HepG2 (cell line): Measurements from ENCODE around the gene PRCD. TPM values are rescaled to one million over a fixed set of nuclear protein-coding genes. Genes with fewer than 3 reads are reported as not detected.

Experiments used
- ATRX ChIP-seq: sonication (generic); formaldehyde crosslinking; IDR thresholded peaks from 2 replicates; pipeline ENCODE4 v1.4.0; 2020; ENCODE audit warnings: missing genetic modification reagents, borderline replicate concordance
- BRD4 ChIP-seq: sonication (generic); formaldehyde crosslinking; IDR thresholded peaks from 2 replicates; pipeline ENCODE4 v1.4.0; 2020; ENCODE audit warnings: missing genetic modification reagents
- CREB1 ChIP-seq, 2 experiments: fragments of 450-650 bp in 1 of 2; IDR thresholded peaks; 2 replicates each; pipeline ENCODE4 v1.6.1; 2016 to 2017; ENCODE audit warnings: control low read depth in 1 of 2, mild to moderate bottlenecking in 1 of 2, missing compliant biosample characterization in 1 of 2, missing genetic modification characterization in 1 of 2
- CREBL2 ChIP-seq: sonication (generic); formaldehyde crosslinking; IDR thresholded peaks from 2 replicates; pipeline ENCODE4 v1.8.1; 2023; ENCODE audit warnings: missing genetic modification reagents, mild to moderate bottlenecking, borderline replicate concordance
- DRAP1 ChIP-seq: IDR thresholded peaks from 2 replicates; pipeline ENCODE4 v1.6.1; 2016; ENCODE audit warnings: missing genetic modification reagents, missing compliant biosample characterization
- HCFC1 ChIP-seq: fragments of 150-350 bp; IDR thresholded peaks from 2 replicates; pipeline ENCODE4 v1.6.1; 2014; ENCODE audit warnings: low read depth, low read length
- MED1 ChIP-seq: sonication (generic); formaldehyde crosslinking; IDR thresholded peaks from 2 replicates; pipeline ENCODE4 v1.4.0; 2020; ENCODE audit warnings: missing genetic modification reagents
- NFKB2 ChIP-seq: sonication (generic); formaldehyde crosslinking; IDR thresholded peaks from 2 replicates; pipeline ENCODE4 v1.4.0; 2020; ENCODE audit warnings: missing genetic modification reagents, borderline replicate concordance
- PHF20 ChIP-seq: sonication (generic); formaldehyde crosslinking; IDR thresholded peaks from 2 replicates; pipeline ENCODE4 v1.5.0; 2020; ENCODE audit warnings: mild to moderate bottlenecking, missing genetic modification reagents
- POLR2G ChIP-seq: fragments of 200-400 bp; formaldehyde crosslinking; IDR thresholded peaks from 2 replicates; pipeline ENCODE4 v1.6.1; 2018; ENCODE audit warnings: mild to moderate bottlenecking, low read depth, low read length, moderate library complexity
- SAFB2 ChIP-seq: sonication (generic); formaldehyde crosslinking; IDR thresholded peaks from 2 replicates; pipeline ENCODE4 v1.5.1; 2020; ENCODE audit warnings: missing genetic modification reagents, low read depth, mild to moderate bottlenecking, borderline replicate concordance
- SP140L ChIP-seq: sonication (generic); formaldehyde crosslinking; IDR thresholded peaks from 2 replicates; pipeline ENCODE4 v1.4.0; 2020; ENCODE audit warnings: missing genetic modification reagents, borderline replicate concordance
- TIGD3 ChIP-seq: sonication (generic); formaldehyde crosslinking; IDR thresholded peaks from 2 replicates; pipeline ENCODE4 v1.5.1; 2020; ENCODE audit warnings: mild to moderate bottlenecking, missing genetic modification reagents, borderline replicate concordance
- ZBTB14 ChIP-seq: sonication (generic); formaldehyde crosslinking; IDR thresholded peaks from 2 replicates; pipeline ENCODE4 v1.4.0; 2020; ENCODE audit warnings: missing genetic modification reagents
- ZBTB42 ChIP-seq: sonication (generic); formaldehyde crosslinking; IDR thresholded peaks from 2 replicates; pipeline ENCODE4 v1.5.0; 2020; ENCODE audit warnings: mild to moderate bottlenecking, missing genetic modification reagents
- ZFX ChIP-seq: sonication (generic); formaldehyde crosslinking; IDR thresholded peaks from 2 replicates; pipeline ENCODE4 v1.4.0; 2020; ENCODE audit warnings: mild to moderate bottlenecking, low read depth, missing genetic modification reagents, moderate library complexity
- ZNF205 ChIP-seq: IDR thresholded peaks from 2 replicates; pipeline ENCODE4 v1.6.1; 2018; ENCODE audit warnings: missing biosample characterization, missing genetic modification reagents
- ZNF263 ChIP-seq: sonication (generic); formaldehyde crosslinking; IDR thresholded peaks from 2 replicates; pipeline ENCODE4 v1.4.0; 2020; ENCODE audit warnings: missing genetic modification reagents
- ZNF468 ChIP-seq: sonication (generic); formaldehyde crosslinking; IDR thresholded peaks from 2 replicates; pipeline ENCODE4 v1.8.0; 2022; ENCODE audit warnings: mild to moderate bottlenecking, moderate library complexity, missing genetic modification reagents
- ZNF710 ChIP-seq: sonication (generic); formaldehyde crosslinking; IDR thresholded peaks from 2 replicates; pipeline ENCODE4 v1.5.0; 2020; ENCODE audit warnings: mild to moderate bottlenecking, missing genetic modification reagents, borderline replicate concordance
- ZNF746 ChIP-seq: sonication (generic); formaldehyde crosslinking; IDR thresholded peaks from 2 replicates; pipeline ENCODE4 v1.8.0; 2022; ENCODE audit warnings: mild to moderate bottlenecking, missing genetic modification reagents
- ZNF75D ChIP-seq: sonication (generic); formaldehyde crosslinking; IDR thresholded peaks from 2 replicates; pipeline ENCODE4 v1.8.1; 2023; ENCODE audit warnings: missing genetic modification reagents, mild to moderate bottlenecking, borderline replicate concordance
- ZNF790 ChIP-seq: sonication (generic); formaldehyde crosslinking; IDR thresholded peaks from 2 replicates; pipeline ENCODE4 v1.8.0; 2022; ENCODE audit warnings: missing genetic modification reagents, mild to moderate bottlenecking, borderline replicate concordance
- polyA plus RNA-seq, 8 experiments: library from polyadenylated mRNA; depleted of rRNA in 3 of 8; stranded (reverse) in 7 of 8; unstranded in 1 of 8; fragments of >200 nt; fragmentation: Illumina TruSeq in 4 of 8; extraction: Trizol in 4 of 8; gene quantifications; 2 replicates each; pipeline versions ENCODE4 v1.2.1 to v1.2.3, GENCODE V29; 2011 to 2016; ENCODE audit warnings: low read depth in 4 of 8, missing spikeins in 1 of 8, mixed read lengths in 1 of 8; ENCODE audit not compliant: insufficient read depth in 1 of 8
- total RNA-seq, 5 experiments: library from RNA; depleted of rRNA; stranded (reverse); fragments of >200 nt; fragmentation: Illumina TruSeq; extraction: Trizol; gene quantifications; 2 replicates each; pipeline ENCODE4 v1.2.3, GENCODE V29; 2016; ENCODE audit warnings: low read depth in 1 of 5

The PRCD gene
- total and polyA plus RNA-seq, 2 of the 13 experiments (the other 11 are each of a cell fraction or from before 2014, with no cell fraction given): 0.51 TPM; not detected in 1

- TF ChIP-seq POLR2G: peak; percentile 99
- peak; percentile 99 for TF ChIP-seq DRAP1
- peak; percentile 56 for TF ChIP-seq CREB1 (IDR thresholded peaks at IDR 0.05)
- TF ChIP-seq CREB1 (CRISPR knock-in tag; IDR thresholded peaks at IDR 0.05): peak; percentile 85
- TF ChIP-seq ZNF746 (CRISPR knock-in tag): no peak
- peak; percentile 92; the same call in 1 of the 2 replicates for TF ChIP-seq NFKB2 (CRISPR knock-in tag)
- TF ChIP-seq PHF20 (CRISPR knock-in tag): peak; percentile 21; the same call in 1 of the 2 replicates
- no peak for TF ChIP-seq ZNF790 (CRISPR knock-in tag)
- peak; percentile 92 for TF ChIP-seq BRD4
- TF ChIP-seq ZBTB14: no peak
- peak; percentile 20; the same call in 1 of the 2 replicates for TF ChIP-seq CREBL2 (CRISPR knock-in tag)
- TF ChIP-seq ZNF710: no peak
- peak; percentile 96 for TF ChIP-seq ZFX (CRISPR knock-in tag)
- no peak for TF ChIP-seq ZNF263
- peak; percentile 72; the same call in 1 of the 2 replicates for TF ChIP-seq ZNF205
- peak; percentile 48; the same call in 1 of the 2 replicates for TF ChIP-seq MED1 (CRISPR knock-in tag)
- peak; percentile 18; the same call in 1 of the 2 replicates for TF ChIP-seq ZBTB42 (CRISPR knock-in tag)
- TF ChIP-seq TIGD3: no peak
- TF ChIP-seq ZNF468 (CRISPR knock-in tag): peak; percentile 69; the same call in 1 of the 2 replicates
- peak; percentile 99 for TF ChIP-seq HCFC1
- no peak for TF ChIP-seq ATRX (CRISPR knock-in tag)
- no peak; the same call in 1 of the 2 replicates for TF ChIP-seq ZNF75D (CRISPR knock-in tag)
- no peak for TF ChIP-seq SP140L (CRISPR knock-in tag)
- peak; percentile 51; the same call in 1 of the 2 replicates for TF ChIP-seq SAFB2 (CRISPR knock-in tag)
These were observed 17.7 kb downstream of the PRCD start (continued) for GRCh38 chr17:76557368-76558197.
